AML-193 (cell line): Measurements from ENCODE around the gene SCN5A.

ENCODE experiments used
- DNase-seq, 2 experiments: peaks; one replicate each; lab custom pipeline; 2025; lab: John Stamatoyannopoulos, UW

Gene SCN5A

DNA sequence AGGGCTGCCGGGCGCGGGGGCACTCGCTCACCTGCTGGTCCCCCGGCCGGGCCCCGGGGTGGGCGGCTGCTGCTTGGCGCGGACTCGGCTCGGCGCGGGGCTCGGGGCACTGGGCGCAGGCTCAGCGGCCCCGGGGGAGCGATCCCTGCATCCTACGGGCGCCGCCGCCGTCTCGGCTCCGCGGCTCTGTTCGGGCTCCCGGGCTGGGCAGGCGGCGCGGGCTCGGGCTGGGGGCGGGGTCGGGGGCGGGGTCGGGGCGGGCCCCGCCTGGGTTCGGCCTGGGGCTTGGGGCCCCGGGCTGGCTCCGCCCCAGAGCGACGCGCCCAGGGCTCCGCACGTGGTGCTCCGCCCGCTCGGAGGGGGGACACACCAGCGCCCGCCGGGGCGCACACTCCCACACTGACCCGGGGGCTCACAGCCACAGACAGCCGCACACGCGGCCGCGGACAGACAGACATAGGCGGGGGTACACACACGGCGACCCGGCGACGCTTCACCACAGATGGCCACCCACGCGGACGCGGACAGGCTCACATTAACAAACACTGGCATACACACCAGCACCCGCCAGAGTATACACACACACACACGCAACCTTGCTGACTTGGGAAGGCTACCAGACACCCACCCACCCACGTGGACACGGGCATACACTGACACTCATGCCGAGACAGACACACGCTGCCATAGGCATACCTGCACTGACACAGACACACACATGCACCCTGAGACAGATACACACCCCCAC, at the start of gene SCN5A:
SCN5A (minus strand) TSS at position 188 of the 748 bp plus-strand sequence. CDS start 16,380 bp downstream, outside the sequence.
- no peak for DNase-seq

DNA sequence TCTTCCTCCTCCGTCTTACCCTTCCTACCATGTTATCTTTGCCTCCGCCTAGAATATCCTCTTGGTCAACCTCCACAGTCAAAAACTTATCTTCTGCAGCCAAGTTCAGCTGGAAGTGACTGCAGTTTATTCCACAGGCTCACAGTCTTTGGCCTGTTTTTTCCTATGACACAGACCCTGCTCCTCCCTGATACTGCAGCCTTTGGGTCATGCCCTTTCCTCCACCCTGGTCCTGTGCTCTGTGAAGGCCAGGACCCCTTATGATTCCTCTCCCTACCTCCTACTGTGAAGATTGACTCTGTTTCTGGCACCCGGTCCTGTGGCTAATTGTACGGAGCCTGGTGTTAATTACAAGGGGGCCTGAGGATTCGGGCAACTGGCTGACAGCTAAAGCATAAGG, 49.3 kb upstream of the SCN5A start:
- no peak for DNase-seq

DNA sequence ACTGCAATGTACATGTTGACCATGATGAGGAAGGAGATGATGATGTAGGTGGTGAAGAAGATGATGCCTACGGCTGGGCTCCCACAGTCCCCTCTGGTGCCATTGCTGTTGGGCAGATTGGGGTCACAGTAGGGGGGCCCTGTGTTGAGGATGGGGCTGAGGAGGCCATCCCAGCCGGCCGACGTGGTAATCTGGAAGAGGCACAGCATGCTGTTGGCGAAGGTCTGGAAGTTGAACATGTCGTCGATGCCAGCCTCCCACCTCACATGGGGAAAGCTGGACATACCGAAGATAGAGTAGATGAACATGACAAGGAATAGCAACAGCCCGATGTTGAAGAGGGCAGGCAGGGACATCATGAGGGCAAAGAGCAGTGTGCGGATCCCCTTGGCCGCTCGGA, 48.6 kb upstream of the SCN5A start:
- DNase-seq: no peak

DNA sequence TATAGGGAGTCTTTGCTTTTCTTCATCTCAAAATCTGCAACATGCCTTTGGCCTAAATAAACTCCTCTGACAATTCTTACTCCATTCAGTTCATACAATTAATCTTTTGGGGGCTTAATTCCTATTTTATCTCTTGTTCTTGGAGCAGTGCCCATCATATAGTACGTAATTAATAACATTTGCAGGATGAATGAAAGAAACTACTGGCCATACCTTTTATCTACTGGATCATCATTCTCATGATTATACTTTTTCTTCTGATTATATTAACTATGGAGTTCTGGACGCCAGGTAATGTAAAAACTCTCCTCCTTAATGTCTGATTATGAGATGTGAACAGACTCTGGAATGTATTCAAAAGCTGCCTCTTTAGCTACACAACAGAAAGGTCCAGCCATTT, 46.5 kb upstream of the SCN5A start:
- no peak for DNase-seq

DNA sequence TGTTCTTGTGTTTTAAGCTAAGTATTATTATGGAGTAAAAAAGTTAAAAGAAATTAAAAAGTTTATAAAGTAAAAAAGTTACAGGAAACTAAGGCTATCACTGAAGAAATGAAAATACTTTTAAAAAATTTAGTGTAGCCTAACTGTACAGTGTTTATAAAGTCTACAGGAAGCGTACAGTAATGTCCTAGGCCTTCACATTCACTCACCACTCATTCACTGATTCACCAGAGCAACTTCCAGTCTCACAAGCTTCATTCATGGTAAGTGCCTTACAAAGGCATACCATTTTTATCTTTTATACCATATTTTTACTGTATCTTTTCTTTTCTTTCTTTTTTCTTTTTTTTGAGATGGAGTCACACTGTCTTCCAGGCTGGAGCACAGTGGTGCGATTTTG, 40.7 kb upstream of the SCN5A start:
- DNase-seq: no peak

- DNase-seq: no peak
Observed at GRCh38 chr3:38689774-38690173, 40.3 kb upstream of the SCN5A start.

GRCh38 chr3:38689346-38689745, 39.9 kb upstream of the SCN5A start:
- DNase-seq: no peak

GRCh38 chr3:38687321-38687720, 37.8 kb upstream of the SCN5A start:
- peak; percentile 12 to 27 for DNase-seq

- no peak for DNase-seq
Observed at GRCh38 chr3:38684546-38684945, 35.1 kb upstream of the SCN5A start.

DNA sequence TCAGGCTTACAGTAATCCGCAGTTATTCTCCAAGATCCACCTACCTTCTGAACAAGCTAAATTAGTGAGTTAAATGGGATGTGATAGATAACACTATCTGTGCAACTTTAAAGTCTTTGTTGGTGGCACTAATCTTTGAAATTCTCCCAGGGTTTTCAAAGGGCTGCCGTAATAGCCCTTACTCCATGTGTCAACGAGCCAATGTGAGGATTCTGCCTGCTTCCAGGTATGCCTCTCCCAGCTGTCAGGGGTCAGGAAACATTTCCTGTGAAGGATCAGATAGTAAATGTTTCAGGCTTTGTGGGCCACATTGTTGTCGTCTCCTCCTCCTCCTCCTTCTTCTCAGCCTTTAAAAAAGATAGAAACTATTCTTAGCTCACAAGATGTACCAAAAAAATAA, 20.2 kb upstream of the SCN5A start:
- no peak for DNase-seq

DNA sequence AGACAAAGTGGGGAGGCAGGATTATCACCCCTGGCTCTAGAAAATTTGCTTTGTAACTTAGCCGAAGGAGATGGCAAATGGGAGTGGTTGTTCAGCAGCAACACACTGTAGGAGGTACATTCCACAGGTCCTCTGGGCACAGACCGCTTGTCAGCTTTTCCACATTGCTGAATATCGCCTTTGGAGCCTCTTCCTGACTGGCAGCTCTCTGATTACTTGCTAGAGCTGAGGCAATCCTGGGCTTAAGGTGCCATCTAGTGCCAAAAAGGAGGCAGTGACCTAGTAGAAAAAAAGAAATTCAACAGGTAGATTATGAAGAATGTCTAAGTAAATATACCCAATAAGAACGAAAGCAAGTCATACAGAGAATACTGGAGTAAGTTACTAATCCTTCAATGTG, 13.1 kb upstream of the SCN5A start:
- peak; percentile 53 to 67 for DNase-seq

- no peak for DNase-seq
Observed at GRCh38 chr3:38658841-38659240, 9.4 kb upstream of the SCN5A start.

DNA sequence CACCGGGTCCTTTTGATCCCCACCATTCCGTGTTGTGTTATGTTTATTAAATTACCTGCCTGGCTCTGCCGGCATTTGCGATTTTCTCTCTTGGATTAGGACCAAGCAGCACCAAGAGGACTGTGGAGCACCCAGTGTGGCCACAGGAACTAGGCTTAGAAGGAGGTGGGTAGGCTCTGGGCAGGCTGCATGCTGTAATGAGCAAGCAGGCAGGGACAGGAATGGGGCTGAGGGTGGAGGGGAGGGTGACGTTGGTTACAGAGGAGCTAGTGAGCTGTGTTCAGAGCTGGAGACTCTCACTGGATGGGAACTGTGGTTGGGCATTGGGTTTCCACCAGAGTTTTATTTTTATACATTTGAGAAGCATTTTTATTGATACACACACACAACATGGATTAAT, 7.9 kb upstream of the SCN5A start:
- DNase-seq: no peak

- peak; percentile 69 to 73 for DNase-seq
Observed at GRCh38 chr3:38655708-38656300, 6.3 kb upstream of the SCN5A start.

DNA sequence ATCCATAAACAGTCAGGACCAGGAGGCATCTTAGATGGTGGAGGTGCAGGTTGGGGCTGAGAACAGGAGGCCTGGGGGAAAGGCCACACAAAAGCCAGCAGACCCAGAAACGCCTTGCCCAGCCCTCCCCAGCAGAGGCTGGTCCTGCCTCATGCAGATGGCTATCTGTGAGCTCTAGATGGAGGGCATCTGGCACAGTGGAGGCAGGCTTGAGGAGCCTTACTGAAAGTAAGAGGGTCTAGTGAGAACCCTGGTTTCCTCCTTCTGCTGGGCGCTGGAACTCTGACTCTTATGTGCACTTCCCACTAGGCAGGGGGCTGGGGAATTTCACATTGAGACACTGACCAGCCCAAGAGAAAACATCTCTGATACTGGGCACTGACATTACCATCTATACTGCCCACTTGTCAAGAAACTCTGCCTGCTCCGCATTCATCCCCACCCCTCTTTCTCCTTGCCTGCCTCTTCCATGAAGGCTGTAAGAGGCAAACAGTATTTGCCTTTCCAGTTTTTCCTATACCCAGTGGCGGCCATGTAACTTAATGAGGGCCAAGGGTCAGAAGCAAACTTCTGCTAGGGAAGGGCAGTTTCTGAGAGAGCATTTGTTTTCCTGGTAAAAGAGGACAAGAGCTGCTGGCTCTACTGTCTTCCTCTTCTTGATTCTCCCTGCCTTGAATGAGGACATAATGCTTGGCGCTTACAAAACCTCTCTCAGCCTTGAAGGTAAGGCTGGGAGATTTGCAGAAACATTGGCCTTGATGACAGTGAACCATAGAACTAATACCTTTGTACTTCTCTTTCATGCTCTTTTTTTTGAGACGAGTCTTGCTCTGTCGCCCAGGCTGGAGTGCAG, 4.4 kb upstream of the SCN5A start:
- no peak for DNase-seq

- no peak for DNase-seq
Observed at GRCh38 chr3:38652934-38653333, 3.4 kb upstream of the SCN5A start.

DNA sequence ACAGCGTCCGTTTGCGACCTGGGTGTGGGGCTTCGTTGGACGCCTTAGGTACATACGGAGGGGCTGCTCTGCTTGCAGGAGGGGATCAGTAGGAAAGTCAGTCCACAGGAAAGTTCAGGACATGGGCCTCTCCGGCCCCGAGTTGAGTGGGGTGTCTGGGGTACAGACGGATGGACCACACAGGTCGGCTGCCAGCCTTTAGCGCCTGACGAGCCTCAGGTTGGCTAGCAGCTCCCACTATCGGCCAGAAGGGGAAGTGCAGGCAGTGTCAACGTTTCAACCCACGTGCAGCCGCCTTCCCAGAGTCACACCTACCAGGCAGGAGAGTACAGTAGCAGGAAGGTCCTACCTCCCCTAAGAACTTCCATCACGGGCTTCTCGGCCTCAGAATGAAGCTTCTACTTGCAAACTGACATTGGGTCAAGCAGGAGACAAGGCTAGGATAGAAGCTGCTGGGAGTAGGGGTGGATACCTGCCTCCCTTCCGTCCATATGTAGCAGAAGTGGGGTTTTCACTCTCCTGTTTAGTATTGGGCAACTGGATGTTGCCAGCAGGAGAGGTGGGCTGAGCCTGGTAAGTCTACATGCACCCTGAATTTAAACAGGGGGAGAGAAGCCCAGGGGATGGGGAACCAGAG, 1.8 kb upstream of the SCN5A start:
- peak; percentile 57 to 69 for DNase-seq

DNA sequence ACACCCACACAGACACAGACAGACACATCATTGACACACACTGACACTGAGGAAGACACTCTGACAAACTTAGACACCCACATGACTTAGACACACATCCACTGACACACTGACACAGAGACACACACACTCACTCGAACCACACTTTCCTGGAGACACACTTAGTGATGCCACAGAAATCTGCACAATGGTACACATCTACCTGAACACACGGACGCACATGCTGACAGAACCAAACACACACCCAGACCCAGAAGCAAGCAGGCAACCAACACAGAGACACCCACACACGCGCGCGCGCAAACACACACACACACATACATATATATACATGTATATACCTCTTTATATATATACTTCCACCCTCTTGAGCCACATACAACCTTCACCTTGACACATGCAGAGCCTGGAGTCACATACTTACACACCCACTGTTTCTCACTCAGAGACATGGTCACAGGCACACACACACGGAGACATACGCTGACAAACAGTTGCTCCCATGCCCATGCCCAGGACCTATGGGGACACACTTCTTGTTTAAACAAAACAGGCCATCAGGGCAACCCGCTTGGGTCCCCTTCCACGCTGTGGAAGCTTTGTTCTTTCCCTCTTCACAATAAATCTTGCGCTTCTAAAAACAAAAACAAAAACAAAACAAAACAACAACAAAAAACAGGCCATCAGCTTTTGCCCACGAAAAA, 913 bp upstream of the SCN5A start:
- no peak for DNase-seq

- no peak for DNase-seq
Observed at GRCh38 chr3:38648659-38649499, 608 bp downstream of the SCN5A start.

DNA sequence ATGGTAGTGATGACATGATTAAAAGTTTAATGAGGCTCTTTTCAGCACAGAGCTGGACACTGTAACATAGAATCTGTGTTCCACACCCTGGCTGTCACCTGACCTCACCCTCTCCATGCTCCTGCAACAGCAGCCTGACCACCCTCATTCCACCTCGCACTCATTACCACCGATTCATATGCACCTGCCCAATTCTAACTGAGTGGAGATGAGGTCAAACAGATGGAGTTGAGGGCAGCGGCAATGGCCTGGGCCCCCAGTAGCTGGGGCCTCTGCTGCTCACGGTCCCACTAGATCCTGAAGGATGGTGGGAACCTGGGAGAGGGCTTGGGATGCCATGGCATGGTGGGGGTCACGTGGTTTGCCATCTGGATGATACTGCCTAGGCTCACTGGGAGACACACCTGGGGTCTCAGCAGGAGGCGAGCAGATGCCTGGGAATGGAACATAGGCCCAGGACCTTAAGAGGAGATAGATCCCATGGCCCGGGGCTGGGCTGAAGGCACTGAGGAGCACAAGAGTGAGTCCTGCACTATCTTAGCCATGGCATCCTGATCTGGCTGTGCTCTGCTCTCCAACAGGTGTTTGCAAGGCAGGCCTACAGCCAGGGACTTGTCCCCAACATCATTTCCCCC, 1.3 kb downstream of the SCN5A start:
- DNase-seq: no peak
